ENCODE measurements around the gene PCNT.
A peak's percentile ranks its signal among the peaks of the same experiment; 100 is the strongest.
"Not testable (repeated sequence)": the region's sequence is repeated elsewhere in the genome, so short reads cannot be mapped to it uniquely, and the experiment has no call there.

The PCNT gene

GRCh38 chr21:46363698-46364097 lies 39.7 kb downstream of the PCNT start:
- DNase-seq: no peak

DNA sequence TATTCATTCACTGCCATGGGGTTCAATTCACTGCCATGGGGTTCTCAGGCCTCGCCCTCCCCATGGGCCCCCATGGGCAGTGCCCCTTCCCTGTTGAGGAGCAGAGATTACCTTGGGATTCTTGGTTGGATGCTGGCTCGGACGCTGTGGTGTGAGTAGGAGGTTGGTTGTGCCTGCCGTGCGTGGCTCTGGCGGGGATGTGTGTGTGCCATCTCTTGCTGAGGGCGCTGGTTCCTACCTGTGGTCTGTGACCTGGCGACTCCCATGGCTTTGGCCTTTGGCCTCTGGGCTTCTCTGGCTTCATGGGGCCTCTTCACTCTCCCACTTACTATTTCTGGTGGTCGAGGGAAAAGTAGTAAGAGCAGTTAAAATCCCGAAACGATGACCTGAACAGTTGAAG lies 42.1 kb downstream of the PCNT start:
- no peak for DNase-seq

DNA sequence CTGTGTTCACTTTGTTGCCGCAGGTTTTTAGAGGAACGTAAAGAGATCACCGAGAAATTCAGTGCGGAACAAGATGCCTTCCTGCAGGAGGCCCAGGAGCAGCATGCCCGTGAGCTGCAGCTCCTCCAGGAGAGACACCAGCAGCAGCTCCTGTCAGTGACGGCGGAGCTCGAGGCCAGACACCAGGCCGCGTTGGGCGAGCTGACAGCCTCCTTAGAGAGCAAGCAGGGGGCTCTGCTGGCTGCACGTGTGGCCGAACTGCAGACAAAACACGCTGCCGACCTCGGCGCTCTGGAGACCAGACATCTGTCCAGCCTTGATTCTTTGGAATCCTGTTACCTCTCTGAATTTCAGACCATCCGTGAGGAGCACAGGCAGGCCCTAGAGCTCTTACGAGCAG lies 42.6 kb downstream of the PCNT start:
- no peak for DNase-seq

GRCh38 chr21:46366966-46367365 lies 43.0 kb downstream of the PCNT start:
- no peak for DNase-seq

- peak; percentile 46 to 59 for DNase-seq
Observed at GRCh38 chr21:46368533-46369285, 44.8 kb downstream of the PCNT start.

- no peak for DNase-seq
Observed at GRCh38 chr21:46369520-46370235, 45.7 kb downstream of the PCNT start.

DNA sequence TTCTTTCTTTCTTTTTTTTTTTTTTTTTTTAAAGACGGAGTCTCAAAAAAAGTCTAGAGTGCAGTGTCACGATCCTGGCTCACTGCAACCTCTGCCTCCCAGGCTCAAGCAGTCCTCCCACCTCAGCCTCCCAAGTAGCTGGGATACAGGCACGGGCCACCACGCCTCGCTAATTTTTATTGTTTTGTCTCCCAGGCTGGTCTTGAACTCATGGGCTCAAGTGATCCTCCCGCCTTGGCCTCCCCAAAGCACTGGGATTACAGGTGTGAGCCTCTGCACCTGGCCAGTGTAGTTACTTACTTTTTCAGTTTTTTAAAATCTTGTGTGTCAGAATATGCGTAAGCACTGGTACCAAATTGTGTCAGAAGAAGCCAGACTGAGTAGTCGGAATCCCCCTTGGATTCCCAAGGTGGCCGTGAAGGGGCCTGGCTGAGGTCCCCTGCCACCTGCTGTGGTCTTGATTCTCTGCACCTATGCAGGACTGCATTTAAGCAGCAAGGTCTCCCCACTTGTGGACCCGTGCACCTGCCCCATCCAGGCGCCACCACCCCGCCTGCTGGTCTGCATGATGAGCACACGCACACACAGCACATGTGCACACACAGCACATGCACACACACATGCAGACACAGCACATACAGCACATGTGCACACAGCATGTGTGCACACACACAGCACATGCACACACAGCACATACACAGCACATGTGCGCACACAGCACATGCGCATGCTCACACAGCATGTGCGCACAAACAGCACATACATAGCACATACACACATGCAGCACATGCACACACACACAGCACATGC lies 47.5 kb downstream of the PCNT start:
- no peak for DNase-seq

GRCh38 chr21:46372014-46372485 lies 48.1 kb downstream of the PCNT start:
- DNase-seq: no peak

- DNase-seq: not testable (repeated sequence)
Observed at GRCh38 chr21:46372947-46373346, 49.0 kb downstream of the PCNT start.

DNA sequence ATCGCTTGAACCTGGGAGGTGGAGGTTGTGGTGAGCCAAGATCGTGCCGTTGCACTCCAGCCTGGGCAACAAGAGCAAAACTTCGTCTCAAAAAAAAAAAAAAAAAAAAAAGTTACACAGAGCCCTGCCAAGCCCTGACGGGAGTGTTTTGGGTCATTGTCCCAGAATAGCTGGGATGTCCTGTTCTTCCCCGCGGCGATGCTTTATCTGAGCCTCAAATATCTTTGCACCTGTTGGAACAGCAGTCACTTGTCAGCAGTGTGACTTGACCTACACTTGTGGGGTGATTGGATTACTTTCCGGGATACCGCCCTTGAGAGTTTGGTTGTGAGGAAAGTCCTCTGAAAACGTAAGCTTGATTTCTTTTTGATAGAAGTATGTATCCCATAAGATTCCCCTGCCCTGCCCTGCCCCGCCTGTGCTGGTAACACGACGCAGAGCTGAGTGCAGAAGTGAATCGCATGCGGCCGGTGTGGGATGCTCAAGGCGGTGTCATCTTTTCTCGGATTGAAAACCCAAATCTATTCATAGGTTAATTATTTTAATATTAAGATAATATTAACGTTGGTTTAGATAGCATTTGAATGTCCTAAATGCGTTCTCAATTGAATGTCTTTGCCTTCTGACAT lies 50.9 kb downstream of the PCNT start:
- no peak for DNase-seq

GRCh38 chr21:46375560-46376230 lies 51.7 kb downstream of the PCNT start:
- DNase-seq: no peak

DNA sequence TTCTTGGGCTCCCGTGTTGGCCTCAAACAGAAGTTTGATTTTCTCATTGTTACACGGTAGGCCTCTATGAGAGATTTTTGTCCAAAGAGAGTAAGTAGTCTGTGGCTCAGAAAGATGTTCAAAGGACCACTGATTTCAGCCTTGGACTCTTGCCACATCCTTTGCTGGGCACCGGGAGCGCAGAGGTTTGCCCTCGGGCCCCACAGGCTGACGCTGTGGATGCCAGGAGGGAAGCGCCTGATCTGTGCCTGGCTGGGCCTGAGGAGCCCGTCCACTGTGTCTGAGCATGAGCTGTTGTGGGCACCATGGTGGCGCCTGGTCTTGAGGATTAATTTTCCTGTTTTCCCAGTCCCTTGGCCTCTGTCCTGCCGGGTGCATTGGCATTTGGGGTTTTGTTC lies 52.3 kb downstream of the PCNT start:
- no peak for DNase-seq

GRCh38 chr21:46376856-46377453 lies 53.0 kb downstream of the PCNT start:
- no peak for DNase-seq

GRCh38 chr21:46377789-46378188 lies 53.8 kb downstream of the PCNT start:
- no peak for DNase-seq

- no peak for DNase-seq
Observed at GRCh38 chr21:46379105-46379504, 55.1 kb downstream of the PCNT start.

- no peak for DNase-seq
Observed at GRCh38 chr21:46379691-46380090, 55.7 kb downstream of the PCNT start.

DNA sequence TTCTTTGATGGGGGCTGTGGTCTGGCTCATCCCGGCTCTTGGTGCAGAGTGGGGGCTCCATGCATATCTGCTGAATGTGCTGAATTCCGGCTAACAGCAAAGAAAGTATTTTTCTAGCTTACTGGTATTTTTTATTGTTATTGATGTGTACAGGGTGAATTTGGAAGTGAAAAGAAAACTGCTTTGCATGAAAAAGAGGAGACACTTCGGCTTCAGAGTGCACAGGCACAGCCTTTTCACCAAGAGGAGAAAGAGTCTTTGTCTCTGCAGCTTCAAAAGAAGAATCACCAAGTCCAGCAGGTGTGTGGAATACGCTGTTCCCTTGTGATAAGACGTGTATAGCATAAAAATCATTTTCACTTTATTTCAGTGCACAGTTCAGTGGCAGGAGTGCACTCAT lies 57.6 kb downstream of the PCNT start:
- no peak for DNase-seq

GRCh38 chr21:46384556-46384955 lies 60.6 kb downstream of the PCNT start:
- DNase-seq: no peak

- DNase-seq: no peak
Observed at GRCh38 chr21:46385846-46386733, 62.1 kb downstream of the PCNT start.

- no peak for DNase-seq
Observed at GRCh38 chr21:46386734-46387088, 62.8 kb downstream of the PCNT start.

Data from activated T-cell treated with anti-CD3 and anti-CD28 coated beads, Interleukin-2, amount 50 U/mL, for 48 hours (primary cell).